NCI-H526 treated with DMSO at 0.1 percent for 48 hours (cell line): ENCODE data around the gene DRC3.

ENCODE experiments used
- DNase-seq: peaks from one replicate; lab custom pipeline; 2025; lab: John Stamatoyannopoulos, UW

Gene DRC3

DNA sequence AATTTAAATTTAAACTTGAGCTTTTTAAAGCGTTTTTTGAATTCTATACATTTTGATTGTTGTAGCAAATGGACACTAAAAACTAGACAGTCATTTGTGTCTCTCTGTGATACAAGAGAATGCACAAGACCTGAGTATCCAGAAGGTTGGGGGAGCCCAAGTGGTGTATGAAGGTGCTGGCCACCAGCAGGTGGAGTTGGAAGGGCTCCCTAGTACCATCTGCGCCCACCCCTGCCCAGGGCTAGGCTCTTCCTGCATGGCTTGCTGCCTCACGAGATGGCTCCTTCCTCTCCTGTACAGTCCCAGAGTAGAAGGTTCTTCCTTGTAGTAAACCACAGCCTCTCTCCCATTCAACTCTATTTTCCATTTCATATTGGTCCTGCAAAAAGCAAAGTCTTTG, 83.6 kb downstream of the DRC3 start:
- DNase-seq: no peak

DNA sequence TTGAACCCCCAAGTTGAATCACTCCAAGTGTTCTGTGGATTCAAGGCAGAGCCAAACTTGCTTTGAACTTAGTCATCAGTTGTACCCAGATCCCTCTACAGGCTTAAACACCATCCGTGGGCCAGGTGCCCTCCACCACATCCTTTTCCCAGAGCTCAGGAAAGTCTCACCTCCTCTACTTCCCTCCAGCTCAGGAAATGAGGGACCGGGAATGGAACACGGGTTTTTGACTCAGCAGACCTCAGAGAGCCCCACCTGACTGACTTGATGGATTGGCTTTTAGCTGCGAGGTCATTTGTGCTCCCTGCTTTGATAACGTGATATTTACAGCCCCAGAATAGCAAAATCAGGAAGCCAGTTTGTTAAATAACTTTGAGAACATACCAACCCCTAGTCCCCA, 86.6 kb downstream of the DRC3 start:
- DNase-seq: no peak

DNA sequence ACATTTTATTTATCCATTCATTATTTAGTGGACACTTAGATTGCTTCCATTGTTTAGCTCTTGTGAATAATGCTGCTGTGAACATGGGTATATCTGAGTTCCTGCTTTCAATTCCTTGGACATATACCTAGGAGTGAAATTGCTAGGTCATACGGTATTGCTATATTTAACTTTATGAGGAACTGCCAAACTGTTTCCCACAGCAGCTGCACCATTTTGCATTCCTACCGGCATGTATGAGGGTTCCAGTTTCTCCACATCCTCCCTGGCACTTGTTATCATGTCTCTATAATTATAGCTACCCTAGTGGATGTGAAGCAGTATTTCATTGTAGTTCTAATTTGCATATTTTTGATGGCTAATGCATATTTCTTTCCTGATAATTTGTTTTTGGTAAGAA, 91.4 kb downstream of the DRC3 start:
- no peak for DNase-seq

DNA sequence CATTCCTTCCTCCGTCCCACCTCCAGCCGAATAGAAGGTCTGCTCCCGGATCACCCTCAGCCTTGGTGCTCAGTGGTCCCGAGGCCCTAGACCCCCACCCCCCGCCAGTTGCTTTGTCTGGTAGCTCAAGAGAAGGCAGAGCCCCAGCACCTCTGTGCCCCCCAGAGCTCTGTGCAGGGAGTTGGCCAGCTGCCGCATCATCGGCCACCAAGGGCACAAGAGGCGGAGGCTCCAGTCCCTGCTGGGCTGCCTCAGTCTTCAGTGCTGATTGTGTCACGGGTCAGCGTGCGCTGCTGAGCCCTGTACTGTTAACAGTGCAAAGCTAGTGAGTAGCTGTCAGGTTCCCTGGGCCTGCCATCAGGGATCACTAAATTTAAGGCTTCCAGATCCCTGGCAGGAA, 92.9 kb downstream of the DRC3 start:
- no peak for DNase-seq
